HepG2 (cell line): Measurements from ENCODE around the gene SP110. TPM values are rescaled to one million over a fixed set of nuclear protein-coding genes. Genes with fewer than 3 reads are reported as not detected.

Experiments
- ATAC-seq: fragments of 200-7000 bp; cut with Tn5 transposase; 3 replicates; pipeline ENCODE4 v1.9.1; 2020; ENCODE audit warnings: mild to moderate bottlenecking, moderate library complexity
- BruUV-seq: library from RNA; stranded (reverse); fragments of 400-500 nt; replicated peaks from 2 replicates; lab custom pipeline; 2021; lab: Mats Ljungman, UMichigan
- CTCF ChIA-PET: fragments of 300-600 bp; formaldehyde crosslinking; extraction: SDS; loops from one replicate; lab custom pipeline; 2021; ENCODE audit warnings: low total read pairs, inconsistent platforms, low intra/inter-chr PET ratio; lab: Yijun Ruan, JAX
- POLR2A ChIA-PET: fragments of 350-600 bp; sonication (Branson Sonifier 250); formaldehyde crosslinking; loops from one replicate; lab custom pipeline; 2020; ENCODE audit warnings: antibody characterized with exemption, inconsistent platforms; lab: Yijun Ruan, JAX
- DNase-seq: peaks from one replicate; pipeline ENCODE4 v3.0.0-alpha.2; 2015; ENCODE audit warnings: low spot score
- FAIRE-seq: peaks from 3 replicates; lab custom pipeline; 2011; peaks lifted over from hg19 to GRCh38; lab: Jason Lieb, UNC
- H2AFZ ChIP-seq: one replicate; pipeline ENCODE4 v1.6.1; 2011; ENCODE audit warnings: low read length, inconsistent platforms
- H3K27ac ChIP-seq: fragments of 300-600 bp; 3 replicates; pipeline ENCODE4 v1.8.0; 2011; ENCODE audit warnings: mixed run types, mild to moderate bottlenecking, mixed read lengths, low read length, inconsistent platforms; ENCODE audit not compliant: insufficient read depth; ENCODE audit errors: extremely low read length
- H3K27me3 ChIP-seq, 2 experiments: fragments of 200-600 bp in 1 of 2; 2 replicates in 1 of 2; 3 replicates in 1 of 2; pipeline versions ENCODE4 v1.6.0 to v1.8.0; 2011; ENCODE audit warnings: low read length in 2 of 2, mild to moderate bottlenecking in 2 of 2, moderate library complexity in 2 of 2, inconsistent platforms in 1 of 2; ENCODE audit not compliant: insufficient read depth in 2 of 2, control insufficient read depth in 1 of 2
- H3K36me3 ChIP-seq, 2 experiments: fragments of 200-600 bp in 1 of 2; replicated peaks in 1 of 2; 2 replicates in 1 of 2; 3 replicates in 1 of 2; pipeline versions ENCODE4 v1.5.1 to v1.8.0; 2011; ENCODE audit warnings: low read length in 2 of 2, inconsistent platforms in 1 of 2; ENCODE audit not compliant: insufficient read depth in 2 of 2, control insufficient read depth in 1 of 2
- H3K4me1 ChIP-seq: 2 replicates; pipeline ENCODE4 v1.5.1; 2012; ENCODE audit warnings: low read length, inconsistent platforms; ENCODE audit not compliant: insufficient read depth
- H3K4me2 ChIP-seq: 2 replicates; pipeline ENCODE4 v1.6.0; 2011; ENCODE audit warnings: low read depth, low read length, inconsistent platforms
- H3K4me3 ChIP-seq, 3 experiments: fragments of 200-600 bp in 1 of 3; sonication (generic), shearing (Covaris generic) in 1 of 3; replicated peaks in 1 of 3; 2 replicates each; pipeline ENCODE4 v1.5.1; 2011 to 2016; ENCODE audit warnings: low read length in 3 of 3, inconsistent platforms in 2 of 3, low read depth in 2 of 3, mild to moderate bottlenecking in 2 of 3, control low read depth in 1 of 3, mixed read lengths in 1 of 3; ENCODE audit not compliant: insufficient read depth in 1 of 3
- H3K79me2 ChIP-seq: one replicate; pipeline ENCODE4 v1.6.1; 2011; ENCODE audit warnings: low read length, inconsistent platforms; ENCODE audit not compliant: insufficient read depth
- H3K9ac ChIP-seq: 2 replicates; pipeline ENCODE4 v1.6.0; 2011; ENCODE audit warnings: mild to moderate bottlenecking, low read depth, low read length, inconsistent platforms; ENCODE audit not compliant: insufficient read depth
- H3K9me3 ChIP-seq: 2 replicates; pipeline ENCODE4 v1.5.1; 2012; ENCODE audit warnings: mild to moderate bottlenecking, low read length
- H4K20me1 ChIP-seq: 2 replicates; pipeline ENCODE4 v1.6.0; 2011; ENCODE audit warnings: inconsistent platforms, mild to moderate bottlenecking, low read length, moderate library complexity; ENCODE audit not compliant: insufficient read depth
- ESRRA ChIP-seq: sonication (generic); formaldehyde crosslinking; IDR thresholded peaks from 2 replicates; pipeline ENCODE4 v1.5.1; 2020; ENCODE audit warnings: mild to moderate bottlenecking, low read depth, missing genetic modification reagents
- FOXO1 ChIP-seq: sonication (generic); formaldehyde crosslinking; IDR thresholded peaks from 2 replicates; pipeline ENCODE4 v1.4.0; 2020; ENCODE audit warnings: missing genetic modification reagents
- GABPA ChIP-seq, 2 experiments: IDR thresholded peaks; 2 replicates each; pipeline ENCODE4 v1.6.1; 2011 to 2016; ENCODE audit warnings: low read depth in 2 of 2, low read length in 1 of 2, missing biosample characterization in 1 of 2, missing genetic modification characterization in 1 of 2
- ISL2 ChIP-seq: sonication (generic); formaldehyde crosslinking; IDR thresholded peaks from 2 replicates; pipeline ENCODE4 v1.5.0; 2020; ENCODE audit warnings: missing genetic modification reagents
- KLF16 ChIP-seq, 2 experiments: sonication (generic) in 1 of 2; formaldehyde crosslinking in 1 of 2; IDR thresholded peaks; 2 replicates each; pipeline versions ENCODE4 v1.6.1 to v1.8.0; 2016 to 2023; ENCODE audit warnings: missing genetic modification reagents in 2 of 2, missing compliant biosample characterization in 1 of 2
- MEF2D ChIP-seq: sonication (generic); formaldehyde crosslinking; IDR thresholded peaks from 2 replicates; pipeline ENCODE4 v1.5.1; 2020; ENCODE audit warnings: mild to moderate bottlenecking, missing genetic modification reagents
- MIXL1 ChIP-seq: IDR thresholded peaks from 2 replicates; pipeline ENCODE4 v1.6.1; 2016
- NRL ChIP-seq: sonication (generic); formaldehyde crosslinking; IDR thresholded peaks from 2 replicates; pipeline ENCODE4 v1.5.0; 2020; ENCODE audit warnings: missing genetic modification reagents, mild to moderate bottlenecking, moderate library complexity, borderline replicate concordance
- PRMT3 ChIP-seq: sonication (generic); formaldehyde crosslinking; IDR thresholded peaks from 2 replicates; pipeline ENCODE4 v1.8.1; 2022; ENCODE audit warnings: low read depth, mild to moderate bottlenecking, moderate library complexity, missing genetic modification reagents, borderline replicate concordance
- SIN3A ChIP-seq: IDR thresholded peaks from 2 replicates; pipeline ENCODE4 v1.6.1; 2011; ENCODE audit warnings: low read depth, mild to moderate bottlenecking, control low read depth, low read length, borderline replicate concordance
- TAF1 ChIP-seq: sonication (generic); formaldehyde crosslinking; IDR thresholded peaks from 2 replicates; pipeline ENCODE4 v1.4.0; 2020; ENCODE audit warnings: missing genetic modification reagents
- ZBTB25 ChIP-seq: IDR thresholded peaks from 2 replicates; pipeline ENCODE4 v1.6.1; 2018; ENCODE audit warnings: missing genetic modification reagents
- ZFP36L1 ChIP-seq: sonication (generic); formaldehyde crosslinking; IDR thresholded peaks from 2 replicates; pipeline ENCODE4 v1.8.0; 2022; ENCODE audit warnings: mild to moderate bottlenecking, missing genetic modification reagents, moderate library complexity
- ZNF253 ChIP-seq: sonication (generic); formaldehyde crosslinking; IDR thresholded peaks from 2 replicates; pipeline ENCODE4 v1.8.0; 2022; ENCODE audit warnings: mild to moderate bottlenecking, missing genetic modification reagents, borderline replicate concordance
- ZNF264 ChIP-seq: sonication (generic); formaldehyde crosslinking; IDR thresholded peaks from 2 replicates; pipeline ENCODE4 v1.4.0; 2020; ENCODE audit warnings: missing genetic modification reagents
- ZNF274 ChIP-seq: sonication (generic); formaldehyde crosslinking; IDR thresholded peaks from 2 replicates; pipeline ENCODE4 v1.5.1; 2020; ENCODE audit warnings: mild to moderate bottlenecking, missing genetic modification reagents
- ZNF557 ChIP-seq: sonication (generic); formaldehyde crosslinking; IDR thresholded peaks from 2 replicates; pipeline ENCODE4 v1.4.0; 2020; ENCODE audit warnings: missing genetic modification reagents
- ZNF709 ChIP-seq: sonication (generic); formaldehyde crosslinking; IDR thresholded peaks from 2 replicates; pipeline ENCODE4 v1.5.0; 2020; ENCODE audit warnings: mild to moderate bottlenecking, missing genetic modification reagents
- ZNF749 ChIP-seq: sonication (generic); formaldehyde crosslinking; IDR thresholded peaks from 2 replicates; pipeline ENCODE4 v1.8.0; 2022; ENCODE audit warnings: mild to moderate bottlenecking, missing genetic modification reagents, moderate library complexity, borderline replicate concordance
- ZNF777 ChIP-seq: sonication (generic); formaldehyde crosslinking; IDR thresholded peaks from 2 replicates; pipeline ENCODE4 v1.4.0; 2020; ENCODE audit warnings: missing genetic modification reagents
- ZSCAN9 ChIP-seq: IDR thresholded peaks from 2 replicates; pipeline ENCODE4 v1.6.1; 2016; ENCODE audit warnings: borderline replicate concordance
- WGBS: methylation state at CpG from one replicate; pipeline ENCODE4 v1.1.6; 2017; ENCODE audit warnings: low lambda C conversion rate; 5-methylcytosine and 5-hydroxymethylcytosine counted together
- in situ Hi-C: cut with HindIII; loops from 2 replicates; pipeline ENCODE4 v1.10.0; 2017; ENCODE audit warnings: low pct_unique_long_range_greater_than_20kb; ENCODE audit not compliant: extremely low pct_ligation_motif_present
- intact Hi-C: fragments of 100-400 bp; cut with micrococcal nuclease; formaldehyde crosslinking; loops from one replicate; pipeline ENCODE4 v1.10.0; 2022; ENCODE audit not compliant: unreplicated experiment
- polyA plus RNA-seq, 8 experiments: library from polyadenylated mRNA; depleted of rRNA in 3 of 8; stranded (reverse) in 7 of 8; unstranded in 1 of 8; fragments of >200 nt; fragmentation: Illumina TruSeq in 4 of 8; extraction: Trizol in 4 of 8; gene quantifications; 2 replicates each; pipeline versions ENCODE4 v1.2.1 to v1.2.3, GENCODE V29; 2011 to 2016; ENCODE audit warnings: low read depth in 4 of 8, missing spikeins in 1 of 8, mixed read lengths in 1 of 8; ENCODE audit not compliant: insufficient read depth in 1 of 8
- total RNA-seq, 5 experiments: library from RNA; depleted of rRNA; stranded (reverse); fragments of >200 nt; fragmentation: Illumina TruSeq; extraction: Trizol; gene quantifications; 2 replicates each; pipeline ENCODE4 v1.2.3, GENCODE V29; 2016; ENCODE audit warnings: low read depth in 1 of 5

SP110 gene
- total and polyA plus RNA-seq, 2 of the 13 experiments (the other 11 are each of a cell fraction or from before 2014, with no cell fraction given) = 7.9 to 10.4 TPM

DNA sequence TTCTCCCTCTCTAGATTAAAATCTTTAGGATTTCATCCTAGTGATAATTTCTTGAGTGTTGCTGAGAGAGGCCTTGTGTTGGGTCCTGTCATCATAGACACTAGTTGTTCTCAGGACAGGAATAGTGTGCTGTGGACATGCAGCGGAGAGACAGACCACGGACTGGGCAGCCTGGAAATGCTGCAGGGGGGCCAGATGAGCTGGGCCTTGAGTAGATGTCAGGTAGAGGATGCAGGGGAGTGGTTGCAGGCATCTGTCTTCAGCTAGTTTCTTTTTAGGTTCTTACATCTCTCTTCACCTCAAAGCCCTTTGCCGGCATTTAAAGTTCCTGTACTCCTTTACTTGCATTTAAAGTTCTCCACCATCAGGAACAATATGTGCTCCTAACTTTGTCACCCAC lies 42.8 kb downstream of the SP110 start:
- ChIA-PET POLR2A (no interaction called here), CTCF (no interaction called here)
- in situ Hi-C loops (no loop called here), intact Hi-C loops (no loop called here)
- Histone ChIP-seq H3K9me3 (no peaks in the 10 kb centered on the region), H3K4me3 (no peak overlapping the region), H3K36me3 (0 out of 5 replicates have a peak, but pooled peaks cover 0 to 3% of the 10 kb centered on the region in 2 experiments), H2AFZ (no peak overlapping the region), H3K79me2 (no peaks in the 10 kb centered on the region), H3K9ac (no peak overlapping the region), H3K27me3 (no peaks in the 10 kb centered on the region), H3K4me1 (no peaks in the 10 kb centered on the region), H3K4me2 (no peak overlapping the region), H3K27ac (no peak overlapping the region), H4K20me1 (no peaks in the 10 kb centered on the region)
- ATAC-seq (no peak), FAIRE-seq (no peak), DNase-seq (no peak)
- no TSS peak for BruUV-seq
- no peak for TF ChIP-seq ZNF777 (CRISPR knock-in tag)
- no peak for TF ChIP-seq ZNF709 (CRISPR knock-in tag)
- TF ChIP-seq ZNF557 (CRISPR knock-in tag) = no peak
- no peak for TF ChIP-seq MEF2D (CRISPR knock-in tag)
- TF ChIP-seq ZNF274 (CRISPR knock-in tag) = no peak
- TF ChIP-seq ZNF264 (CRISPR knock-in tag) = no peak
- TF ChIP-seq KLF16 (CRISPR knock-in tag; IDR thresholded peaks at IDR 0.05) = no peak
- TF ChIP-seq ISL2 (CRISPR knock-in tag) = no peak
- no peak for TF ChIP-seq GABPA (IDR thresholded peaks at IDR 0.05; ENCODE audit: low read depth, low read length)
- no peak for TF ChIP-seq GABPA (CRISPR knock-in tag; IDR thresholded peaks at IDR 0.05; ENCODE audit: low read depth)
- 55% methylated on average over 3 of the region's 3 CpGs for WGBS

DNA sequence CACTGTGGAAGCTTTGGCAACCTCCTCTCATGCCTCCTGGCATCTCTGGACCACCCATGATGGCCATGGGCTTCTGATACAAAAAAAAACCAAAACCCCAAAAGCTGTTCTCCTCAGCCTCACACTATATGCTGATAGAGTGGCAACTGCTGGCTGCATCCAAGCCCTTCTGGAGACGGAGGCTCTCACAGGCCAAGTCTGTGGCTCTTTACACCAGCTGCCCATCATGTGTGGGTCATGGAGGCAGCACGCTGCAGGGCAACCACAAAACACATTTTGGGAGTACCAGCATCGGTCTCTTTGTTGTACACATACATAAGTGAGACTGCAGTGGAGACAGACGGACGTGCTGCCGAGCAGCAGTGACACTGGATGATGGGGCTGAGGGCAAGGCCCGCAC lies 45.3 kb downstream of the SP110 start:
- Histone ChIP-seq H3K4me3 (no peak overlapping the region), H3K9me3 (no peaks in the 10 kb centered on the region), H3K9ac (no peak overlapping the region), H3K79me2 (no peaks in the 10 kb centered on the region), H3K36me3 (0 out of 5 replicates have a peak, but pooled peaks cover 0 to 3% of the 10 kb centered on the region in 2 experiments), H3K4me1 (no peaks in the 10 kb centered on the region), H3K27ac (no peak overlapping the region), H3K27me3 (no peaks in the 10 kb centered on the region), H2AFZ (no peak overlapping the region)
- ATAC-seq (no peak), FAIRE-seq (no peak), DNase-seq (no peak)
- CTCF ChIA-PET = no interaction called here
- no TSS peak for BruUV-seq
- POLR2A ChIA-PET = no interaction called here
- TF ChIP-seq ZNF253 (no peak), ESRRA (CRISPR knock-in tag) (no peak), ZSCAN9 (CRISPR knock-in tag) (no peak), ZNF749 (CRISPR knock-in tag) (no peak), ZBTB25 (no peak), ZFP36L1 (CRISPR knock-in tag) (no peak), TAF1 (CRISPR knock-in tag) (no peak), NRL (no peak), SIN3A (no peak), FOXO1 (CRISPR knock-in tag) (no peak), PRMT3 (CRISPR knock-in tag) (no peak), MIXL1 (no peak)
- TF ChIP-seq, all 625 proteins: peak for 0
- intact Hi-C loops = no loop called here
- 93% methylated on average over 4 of the region's 7 CpGs for WGBS
- Histone ChIP-seq H3K4me2 (no peak overlapping the region), H4K20me1 (no peaks in the 10 kb centered on the region)
- in situ Hi-C loops = no loop called here
